ENCODE measurements around the gene SELENOP. TPM values are rescaled to one million over a fixed set of nuclear protein-coding genes. Genes with fewer than 3 reads are reported as not detected.

SELENOP gene
- total and polyA plus RNA-seq, 9 donors, result 99.1 to 268 (median 122) TPM

DNA sequence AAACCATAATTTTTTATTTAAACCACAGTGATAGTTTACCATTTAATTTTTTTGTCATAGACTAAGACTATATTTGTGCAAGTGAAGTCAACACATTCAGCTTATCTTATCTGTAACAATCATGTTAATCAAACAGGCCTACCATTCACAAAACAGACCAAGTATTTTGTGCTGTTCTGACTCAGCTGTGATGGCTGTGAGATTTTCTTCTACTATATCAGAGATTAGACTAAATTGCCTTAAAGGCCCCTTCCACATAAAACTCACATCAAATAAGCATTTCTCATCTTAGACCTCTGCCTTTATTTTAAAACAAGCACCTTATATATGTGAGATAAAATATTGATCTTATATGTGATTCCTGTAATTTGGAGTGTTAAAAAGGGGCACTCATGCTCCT lies 41.7 kb downstream of the SELENOP start:
- Histone ChIP-seq H3K9me3 (replicated peaks; ENCODE audit: control insufficient read depth, low read depth, low read length) (no peaks in the 10 kb centered on the region), H3K4me1 (ENCODE audit: control insufficient read depth, insufficient read depth, low read length) (no peaks in the 10 kb centered on the region), H3K36me3 (ENCODE audit: control insufficient read depth, insufficient read depth, low read length) (no peaks in the 10 kb centered on the region), H3K4me3 (ENCODE audit: low read length) (no peak overlapping the region), H3K27ac (ENCODE audit: low read length) (no peak overlapping the region), H3K27me3 (ENCODE audit: control insufficient read depth, insufficient read depth, low read length) (no peaks in the 10 kb centered on the region)
- DNase-seq, result no peak

DNA sequence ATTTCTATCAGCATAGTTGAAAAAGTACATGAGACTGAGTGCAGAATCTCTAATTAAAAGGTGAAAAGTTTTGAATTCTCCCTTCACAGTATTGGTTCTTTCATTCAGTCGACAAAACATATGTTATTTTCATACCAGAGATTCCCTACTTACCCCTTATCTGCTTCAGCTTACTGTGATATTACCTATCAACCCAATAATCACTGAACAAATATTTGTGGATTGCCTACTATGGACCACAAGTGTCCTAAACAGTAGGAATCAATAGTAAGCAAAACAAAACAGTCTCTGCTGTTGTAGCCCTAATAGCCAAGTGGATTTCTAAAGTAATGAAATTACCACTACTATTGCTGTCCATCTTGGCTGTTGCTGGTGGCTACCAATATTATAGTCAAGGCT lies 43.6 kb downstream of the SELENOP start:
- Histone ChIP-seq H3K27ac (ENCODE audit: low read length) (no peak overlapping the region), H3K9me3 (replicated peaks; ENCODE audit: control insufficient read depth, low read depth, low read length) (no peaks in the 10 kb centered on the region), H3K36me3 (ENCODE audit: control insufficient read depth, insufficient read depth, low read length) (no peaks in the 10 kb centered on the region), H3K27me3 (ENCODE audit: control insufficient read depth, insufficient read depth, low read length) (no peaks in the 10 kb centered on the region), H3K4me3 (ENCODE audit: low read length) (no peak overlapping the region), H3K4me1 (ENCODE audit: control insufficient read depth, insufficient read depth, low read length) (no peaks in the 10 kb centered on the region)
- DNase-seq, result no peak
- WGBS (ENCODE audit: insufficient coverage), result no CpG with 5 or more reads among the region's 1 CpG

GRCh38 chr5:42767491-42768105 lies 44.1 kb downstream of the SELENOP start:
- WGBS (ENCODE audit: insufficient coverage), result no CpG with 5 or more reads among the region's 3 CpGs
- DNase-seq, result peak; percentile 50

GRCh38 chr5:42761791-42762190 lies 49.9 kb downstream of the SELENOP start:
- H3K4me3 ChIP-seq (ENCODE audit: low read length), result no peak overlapping the region
- H3K36me3 ChIP-seq (ENCODE audit: control insufficient read depth, insufficient read depth, low read length), result no peaks in the 10 kb centered on the region
- DNase-seq, result no peak
- WGBS (ENCODE audit: insufficient coverage), result no CpG with 5 or more reads among the region's 1 CpG
- no peaks in the 10 kb centered on the region for H3K9me3 ChIP-seq (replicated peaks; ENCODE audit: control insufficient read depth, low read depth, low read length)
- peaks cover 3% of the 10 kb centered on the region for H3K27me3 ChIP-seq (ENCODE audit: control insufficient read depth, insufficient read depth, low read length)
- H3K27ac ChIP-seq (ENCODE audit: low read length), result no peak overlapping the region
- peaks cover 5% of the 10 kb centered on the region for H3K4me1 ChIP-seq (ENCODE audit: control insufficient read depth, insufficient read depth, low read length)

More at GRCh38 chr5:42767491-42768105, 44.1 kb downstream of the SELENOP start:
- no peak overlapping the region for H3K4me3 ChIP-seq (ENCODE audit: low read length)
- H3K9me3 ChIP-seq (replicated peaks; ENCODE audit: control insufficient read depth, low read depth, low read length), result no peaks in the 10 kb centered on the region
- H3K27ac ChIP-seq (ENCODE audit: low read length), result no peak overlapping the region
- H3K4me1 ChIP-seq (ENCODE audit: control insufficient read depth, insufficient read depth, low read length), result no peaks in the 10 kb centered on the region
- H3K27me3 ChIP-seq (ENCODE audit: control insufficient read depth, insufficient read depth, low read length), result no peaks in the 10 kb centered on the region
- no peaks in the 10 kb centered on the region for H3K36me3 ChIP-seq (ENCODE audit: control insufficient read depth, insufficient read depth, low read length)

DNA sequence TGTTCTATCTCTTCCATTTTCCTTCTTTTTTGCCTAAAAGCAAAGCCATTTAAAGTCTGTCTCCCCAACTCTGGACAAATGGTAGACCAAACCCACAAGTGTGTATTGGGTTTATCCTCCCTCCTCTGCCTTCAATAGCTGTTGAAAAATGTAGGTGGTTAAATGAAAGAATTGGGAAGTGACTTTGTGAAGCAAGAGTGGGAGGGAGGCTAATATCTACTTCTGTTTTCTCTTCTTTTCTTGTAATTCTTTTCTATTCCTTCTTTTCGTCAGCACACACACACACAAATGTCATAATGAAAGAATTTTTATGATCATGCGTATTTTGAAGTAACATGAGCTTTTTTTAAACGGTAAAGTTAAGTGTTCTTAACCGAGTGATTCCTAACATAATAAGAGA lies 51.3 kb downstream of the SELENOP start:
- no CpG with 5 or more reads among the region's 4 CpGs for WGBS (ENCODE audit: insufficient coverage)
- no peak overlapping the region for H3K27ac ChIP-seq (ENCODE audit: low read length)
- peaks cover 5% of the 10 kb centered on the region for H3K4me1 ChIP-seq (ENCODE audit: control insufficient read depth, insufficient read depth, low read length)
- DNase-seq, result no peak
- H3K9me3 ChIP-seq (replicated peaks; ENCODE audit: control insufficient read depth, low read depth, low read length), result no peaks in the 10 kb centered on the region
- H3K27me3 ChIP-seq (ENCODE audit: control insufficient read depth, insufficient read depth, low read length), result peaks cover 3% of the 10 kb centered on the region
- H3K36me3 ChIP-seq (ENCODE audit: control insufficient read depth, insufficient read depth, low read length), result no peaks in the 10 kb centered on the region
- H3K4me3 ChIP-seq (ENCODE audit: low read length), result no peak overlapping the region

DNA sequence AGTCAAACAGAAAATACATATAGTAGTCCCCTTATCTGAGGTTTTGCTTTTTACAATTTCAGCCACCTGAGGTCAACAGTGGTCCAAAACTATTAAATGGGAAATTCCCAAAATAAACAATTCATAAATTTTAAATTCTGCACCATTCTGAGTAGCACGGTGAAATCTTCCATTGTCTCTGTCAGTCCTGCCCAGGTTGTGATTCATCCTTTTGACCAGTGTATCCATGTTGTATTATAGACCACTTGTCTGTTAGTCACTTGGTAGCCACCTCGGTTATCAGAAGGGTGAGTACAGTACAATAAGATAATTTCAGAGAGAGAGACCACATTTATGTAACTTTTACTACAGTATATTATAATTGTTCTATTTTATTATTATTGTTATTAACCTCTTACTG lies 52.2 kb downstream of the SELENOP start:
- no peak for DNase-seq
- no CpG with 5 or more reads among the region's 2 CpGs for WGBS (ENCODE audit: insufficient coverage)
- H3K27ac ChIP-seq (ENCODE audit: low read length), result no peak overlapping the region
- H3K36me3 ChIP-seq (ENCODE audit: control insufficient read depth, insufficient read depth, low read length), result no peaks in the 10 kb centered on the region
- H3K4me1 ChIP-seq (ENCODE audit: control insufficient read depth, insufficient read depth, low read length), result peaks cover 5% of the 10 kb centered on the region
- no peaks in the 10 kb centered on the region for H3K9me3 ChIP-seq (replicated peaks; ENCODE audit: control insufficient read depth, low read depth, low read length)
- H3K27me3 ChIP-seq (ENCODE audit: control insufficient read depth, insufficient read depth, low read length), result peaks cover 3% of the 10 kb centered on the region
- H3K4me3 ChIP-seq (ENCODE audit: low read length), result no peak overlapping the region

- DNase-seq, result peak; percentile 22
- no peaks in the 10 kb centered on the region for H3K36me3 ChIP-seq (ENCODE audit: control insufficient read depth, insufficient read depth, low read length)
- no peaks in the 10 kb centered on the region for H3K9me3 ChIP-seq (replicated peaks; ENCODE audit: control insufficient read depth, low read depth, low read length)
- peak within 1 kb of the TSS; percentile 41 for H3K4me3 ChIP-seq (ENCODE audit: low read length)
- H3K27ac ChIP-seq (ENCODE audit: low read length), result no peak within 1 kb of the TSS
- WGBS (ENCODE audit: insufficient coverage), result 22% methylated on average over 31 of the region's 35 CpGs
- peaks cover 3% of the 10 kb centered on the region for H3K27me3 ChIP-seq (ENCODE audit: control insufficient read depth, insufficient read depth, low read length)
- peaks cover 5% of the 10 kb centered on the region for H3K4me1 ChIP-seq (ENCODE audit: control insufficient read depth, insufficient read depth, low read length)
Observed at GRCh38 chr5:42756606-42757601, 54.8 kb downstream of the SELENOP start, which contains the start of gene CCDC152. TSS of gene CCDC152 (plus strand) at chr5:42756818. CDS start at chr5:42759122, 2,304 bp downstream.

GRCh38 chr5:42753099-42753498 lies 58.6 kb downstream of the SELENOP start:
- no peak overlapping the region for H3K27ac ChIP-seq (ENCODE audit: low read length)
- DNase-seq, result no peak
- no peaks in the 10 kb centered on the region for H3K36me3 ChIP-seq (ENCODE audit: control insufficient read depth, insufficient read depth, low read length)
- WGBS (ENCODE audit: insufficient coverage), result no CpG with 5 or more reads among the region's 3 CpGs
- H3K4me1 ChIP-seq (ENCODE audit: control insufficient read depth, insufficient read depth, low read length), result peaks cover 5% of the 10 kb centered on the region
- peaks cover 3% of the 10 kb centered on the region for H3K27me3 ChIP-seq (ENCODE audit: control insufficient read depth, insufficient read depth, low read length)
- H3K4me3 ChIP-seq (ENCODE audit: low read length), result no peak overlapping the region
- H3K9me3 ChIP-seq (replicated peaks; ENCODE audit: control insufficient read depth, low read depth, low read length), result no peaks in the 10 kb centered on the region

GRCh38 chr5:42751044-42751443 lies 60.6 kb downstream of the SELENOP start:
- H3K36me3 ChIP-seq (ENCODE audit: control insufficient read depth, insufficient read depth, low read length), result no peaks in the 10 kb centered on the region
- H3K4me1 ChIP-seq (ENCODE audit: control insufficient read depth, insufficient read depth, low read length), result no peaks in the 10 kb centered on the region
- H3K27ac ChIP-seq (ENCODE audit: low read length), result no peak overlapping the region
- no peaks in the 10 kb centered on the region for H3K27me3 ChIP-seq (ENCODE audit: control insufficient read depth, insufficient read depth, low read length)
- H3K9me3 ChIP-seq (replicated peaks; ENCODE audit: control insufficient read depth, low read depth, low read length), result no peaks in the 10 kb centered on the region
- H3K4me3 ChIP-seq (ENCODE audit: low read length), result no peak overlapping the region
- DNase-seq, result no peak
- 61% methylated on average over 3 of the region's 5 CpGs for WGBS (ENCODE audit: insufficient coverage)

- H3K27me3 ChIP-seq (ENCODE audit: control insufficient read depth, insufficient read depth, low read length), result no peaks in the 10 kb centered on the region
- H3K9me3 ChIP-seq (replicated peaks; ENCODE audit: control insufficient read depth, low read depth, low read length), result no peaks in the 10 kb centered on the region
- H3K4me3 ChIP-seq (ENCODE audit: low read length), result no peak overlapping the region
- H3K36me3 ChIP-seq (ENCODE audit: control insufficient read depth, insufficient read depth, low read length), result no peaks in the 10 kb centered on the region
- 100% methylated on average over 2 of the region's 5 CpGs for WGBS (ENCODE audit: insufficient coverage)
- no peak overlapping the region for H3K27ac ChIP-seq (ENCODE audit: low read length)
- H3K4me1 ChIP-seq (ENCODE audit: control insufficient read depth, insufficient read depth, low read length), result no peaks in the 10 kb centered on the region
- DNase-seq, result no peak
Observed at GRCh38 chr5:42750507-42750906, 61.2 kb downstream of the SELENOP start.
